Measurements from ENCODE around the gene SPAG8. TPM values are rescaled to one million over a fixed set of nuclear protein-coding genes. Genes with fewer than 3 reads are reported as not detected.

Gene SPAG8
- total RNA-seq, 2 experiments from 2014 or later: 2.0 to 2.2 TPM

DNA sequence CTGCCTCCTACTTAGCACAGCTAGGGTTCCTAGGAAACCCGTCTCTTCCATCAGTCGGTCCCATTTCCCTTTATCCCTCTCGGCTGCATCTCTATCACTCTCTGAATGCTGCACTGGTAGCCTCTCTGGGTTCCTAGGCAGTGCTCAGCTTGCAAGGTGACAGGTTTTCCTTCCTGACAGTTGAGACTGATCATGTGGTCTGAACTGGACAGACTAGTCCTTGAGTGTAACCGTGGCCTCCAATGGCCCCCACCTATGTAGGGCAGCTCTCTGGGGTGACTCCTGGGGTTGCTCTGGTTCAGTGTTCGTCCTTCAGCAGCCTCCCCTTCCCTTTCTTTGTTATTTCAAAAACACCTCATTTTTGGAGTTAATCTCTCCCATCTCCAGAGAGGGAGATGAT lies 20.8 kb upstream of the SPAG8 start:
- Mint-ChIP-seq H3K4me1 (peaks cover 16% of the 10 kb centered on the region), H3K27ac (no peak overlapping the region), H3K9me3 (no peaks in the 10 kb centered on the region), H3K4me3 (no peak overlapping the region), H3K36me3 (ENCODE audit: low read depth) (no peaks in the 10 kb centered on the region), H3K27me3 (peaks cover 3% of the 10 kb centered on the region)
- DNase-seq: no peak
- ChIA-PET CTCF (interaction anchor here (0.8 to 1.1 kb wide), 2 partner anchors 45 to 50 kb away, joined by 3 read pairs; no protein-coding TSS in a partner anchor), POLR2A (no interaction called here)

- Mint-ChIP-seq H3K27ac (no peak overlapping the region), H3K9me3 (no peaks in the 10 kb centered on the region), H3K4me3 (no peak overlapping the region), H3K4me1 (peaks cover 25% of the 10 kb centered on the region), H3K36me3 (ENCODE audit: low read depth) (no peaks in the 10 kb centered on the region), H3K27me3 (peaks cover 5% of the 10 kb centered on the region)
- CTCF ChIA-PET: interaction anchor here (0.7 kb wide), 1 partner anchor 41 kb away, joined by 3 read pairs; no protein-coding TSS in a partner anchor
- POLR2A ChIA-PET: interaction anchor here (1.0 kb wide), 1 partner anchor 17 kb away, joined by 3 read pairs; the partner anchor contains the start of gene HINT2
- no peak for DNase-seq
Measured at GRCh38 chr9:35831040-35831439, 19.0 kb upstream of the SPAG8 start.

GRCh38 chr9:35829764-35830096 lies 17.7 kb upstream of the SPAG8 start:
- no peak for DNase-seq
- H3K4me1 Mint-ChIP-seq: peaks cover 26% of the 10 kb centered on the region
- H3K36me3 Mint-ChIP-seq (ENCODE audit: low read depth): no peaks in the 10 kb centered on the region
- peak overlapping the region; percentile 79 for H3K4me3 Mint-ChIP-seq
- CTCF ChIA-PET: no interaction called here
- H3K27me3 Mint-ChIP-seq: peaks cover 5% of the 10 kb centered on the region
- POLR2A ChIA-PET: interaction anchor here (0.9 to 1.8 kb wide), 2 partner anchors 15 to 18 kb away, joined by 4 to 6 read pairs; partner anchors contain the start of genes HINT2 and SPAG8
- H3K9me3 Mint-ChIP-seq: no peaks in the 10 kb centered on the region
- H3K27ac Mint-ChIP-seq: peak overlapping the region; percentile 17

GRCh38 chr9:35829084-35829763 lies 17.2 kb upstream of the SPAG8 start, which contains the start of gene TMEM8B:
TMEM8B (plus strand) TSS chr9:35829228; CDS start chr9:35829448, 220 bp downstream.
- CTCF ChIA-PET: interaction anchor here (0.6 to 1.5 kb wide), 3 partner anchors 39 to 179 kb away, joined by 3 to 4 read pairs (median 3); partner anchors contain the start of gene SIT1
- Mint-ChIP-seq H3K4me3 (peak within 1 kb of the TSS; percentile 82), H3K36me3 (ENCODE audit: low read depth) (no peaks in the 10 kb centered on the region), H3K27ac (peak within 1 kb of the TSS; percentile 53), H3K27me3 (peaks cover 5% of the 10 kb centered on the region), H3K4me1 (peaks cover 23% of the 10 kb centered on the region), H3K9me3 (no peaks in the 10 kb centered on the region)
- POLR2A ChIA-PET: interaction anchor here (0.9 to 1.8 kb wide), 2 partner anchors 15 to 17 kb away, joined by 4 to 6 read pairs; partner anchors contain the start of genes HINT2 and SPAG8
- peak; percentile 94 for DNase-seq

- CTCF ChIA-PET: interaction anchor here (0.6 to 1.5 kb wide), 4 partner anchors 13 to 178 kb away, joined by 3 to 4 read pairs (median 3); partner anchors contain the start of gene SIT1
- peak; percentile 50 for DNase-seq
- H3K27ac Mint-ChIP-seq: peak within 1 kb of the TSS; percentile 53
- peaks cover 23% of the 10 kb centered on the region for H3K4me1 Mint-ChIP-seq
- no peaks in the 10 kb centered on the region for H3K9me3 Mint-ChIP-seq
- peaks cover 5% of the 10 kb centered on the region for H3K27me3 Mint-ChIP-seq
- peak within 1 kb of the TSS; percentile 82 for H3K4me3 Mint-ChIP-seq
- POLR2A ChIA-PET: interaction anchor here (0.9 to 1.8 kb wide), 2 partner anchors 14 to 17 kb away, joined by 4 to 6 read pairs; partner anchors contain the start of genes HINT2 and SPAG8
- H3K36me3 Mint-ChIP-seq (ENCODE audit: low read depth): no peaks in the 10 kb centered on the region
Measured at GRCh38 chr9:35828716-35829083, 16.6 kb upstream of the SPAG8 start, which contains the start of gene FAM221B. FAM221B (minus strand) TSS chr9:35828732; CDS start chr9:35826161, 2,571 bp downstream.

GRCh38 chr9:35827486-35827885 lies 15.4 kb upstream of the SPAG8 start:
- no peak for DNase-seq
- Mint-ChIP-seq H3K4me1 (peaks cover 23% of the 10 kb centered on the region), H3K27me3 (peaks cover 9% of the 10 kb centered on the region), H3K27ac (no peak overlapping the region), H3K4me3 (peak overlapping the region; percentile 31), H3K36me3 (ENCODE audit: low read depth) (no peaks in the 10 kb centered on the region), H3K9me3 (no peaks in the 10 kb centered on the region)
- POLR2A ChIA-PET: no interaction called here
- CTCF ChIA-PET: interaction anchor here (1.2 to 2.3 kb wide), 2 partner anchors 15 to 60 kb away, joined by 3 to 14 read pairs; partner anchors contain the start of gene SPAG8

DNA sequence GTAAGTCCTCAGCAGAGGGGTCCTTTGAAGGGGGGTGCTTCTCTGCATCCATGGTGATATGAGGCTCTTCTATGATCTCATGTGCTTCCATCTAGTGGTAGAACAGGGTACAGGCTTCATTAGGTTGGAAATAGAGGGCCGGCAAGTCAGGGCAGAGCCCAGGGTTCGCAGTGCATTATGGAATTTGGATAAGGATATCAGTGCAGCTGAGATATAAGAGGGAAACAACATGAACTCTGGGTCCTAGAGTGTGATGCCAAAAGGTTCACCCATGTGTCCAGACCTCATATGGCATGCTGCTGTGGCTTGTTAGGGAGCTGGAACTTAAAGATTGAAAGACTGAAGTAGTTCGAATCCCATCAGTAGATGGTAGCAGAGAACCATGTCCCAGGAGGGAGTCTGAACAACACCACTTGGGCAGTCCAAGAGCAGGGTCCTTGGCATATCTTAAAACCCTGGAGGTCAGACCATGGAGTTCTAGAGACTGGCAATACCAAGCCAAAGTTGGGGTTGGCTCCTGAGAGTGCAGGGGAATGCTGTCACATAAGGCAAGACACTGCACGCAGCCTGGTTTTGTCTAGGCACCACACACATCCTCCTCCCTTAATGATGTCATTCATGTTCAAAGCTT lies 14.1 kb upstream of the SPAG8 start:
- H3K36me3 Mint-ChIP-seq (ENCODE audit: low read depth): no peaks in the 10 kb centered on the region
- H3K4me3 Mint-ChIP-seq: no peak overlapping the region
- H3K9me3 Mint-ChIP-seq: no peaks in the 10 kb centered on the region
- peaks cover 9% of the 10 kb centered on the region for H3K27me3 Mint-ChIP-seq
- peak; percentile 31 for DNase-seq
- H3K27ac Mint-ChIP-seq: no peak overlapping the region
- POLR2A ChIA-PET: interaction anchor here (1.0 to 2.1 kb wide), 3 partner anchors 10 to 14 kb away, joined by 3 to 9 read pairs (median 6); partner anchors contain the start of genes HINT2 and SPAG8
- CTCF ChIA-PET: interaction anchor here (0.6 to 3.2 kb wide), 22 partner anchors 10 to 630 kb away, joined by 3 to 35 read pairs (median 4); partner anchors contain the start of genes GBA2, HINT2, RGP1 and SPAG8
- peaks cover 23% of the 10 kb centered on the region for H3K4me1 Mint-ChIP-seq

- H3K27ac Mint-ChIP-seq: no peak overlapping the region
- no peak for DNase-seq
- peaks cover 6% of the 10 kb centered on the region for H3K27me3 Mint-ChIP-seq
- POLR2A ChIA-PET: no interaction called here
- H3K4me3 Mint-ChIP-seq: no peak overlapping the region
- peaks cover 15% of the 10 kb centered on the region for H3K4me1 Mint-ChIP-seq
- H3K36me3 Mint-ChIP-seq (ENCODE audit: low read depth): no peaks in the 10 kb centered on the region
- CTCF ChIA-PET: no interaction called here
- no peaks in the 10 kb centered on the region for H3K9me3 Mint-ChIP-seq
Measured at GRCh38 chr9:35822926-35823325, 10.9 kb upstream of the SPAG8 start.

- POLR2A ChIA-PET: no interaction called here
- H3K27me3 Mint-ChIP-seq: peaks cover 7% of the 10 kb centered on the region
- peaks cover 9% of the 10 kb centered on the region for H3K4me1 Mint-ChIP-seq
- no peak overlapping the region for H3K4me3 Mint-ChIP-seq
- CTCF ChIA-PET: interaction anchor here (1.0 kb wide), 1 partner anchor 8 kb away, joined by 3 read pairs; the partner anchor contains the start of gene SPAG8
- no peak overlapping the region for H3K27ac Mint-ChIP-seq
- no peaks in the 10 kb centered on the region for H3K9me3 Mint-ChIP-seq
- no peaks in the 10 kb centered on the region for H3K36me3 Mint-ChIP-seq (ENCODE audit: low read depth)
- DNase-seq: no peak
Measured at GRCh38 chr9:35820076-35820475, 8.0 kb upstream of the SPAG8 start.

- ChIA-PET CTCF (no interaction called here), POLR2A (interaction anchor here (0.5 kb wide), 1 partner anchor 56 kb away, joined by 3 read pairs; no protein-coding TSS in a partner anchor)
- H3K27me3 Mint-ChIP-seq: peaks cover 7% of the 10 kb centered on the region
Measured at GRCh38 chr9:35818341-35818740, 6.3 kb upstream of the SPAG8 start.

DNA sequence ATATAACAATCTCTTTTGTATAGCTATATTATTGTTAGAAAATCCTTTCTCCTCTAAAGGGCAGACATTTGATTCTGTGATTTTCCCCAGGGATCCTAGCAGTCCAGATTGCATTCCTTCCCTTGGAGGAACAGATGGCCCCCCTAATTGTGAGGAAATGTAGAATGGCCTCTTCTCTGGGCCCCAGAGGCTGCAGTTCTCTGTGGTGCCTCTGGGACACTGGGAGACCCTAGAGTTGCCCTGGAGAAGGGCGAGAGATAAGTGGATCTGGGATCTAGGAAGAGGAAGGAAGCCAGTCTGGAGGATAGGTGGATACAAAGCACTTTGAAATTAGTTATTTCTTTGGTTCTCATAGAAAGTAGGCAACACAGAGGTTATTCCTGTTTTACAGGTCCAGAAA lies 4.6 kb upstream of the SPAG8 start:
- Mint-ChIP-seq H3K27me3 (peaks cover 4% of the 10 kb centered on the region), H3K4me1 (peaks cover 36% of the 10 kb centered on the region), H3K27ac (no peak overlapping the region), H3K9me3 (no peaks in the 10 kb centered on the region), H3K4me3 (no peak overlapping the region), H3K36me3 (ENCODE audit: low read depth) (peaks cover 7% of the 10 kb centered on the region)
- no peak for DNase-seq
- POLR2A ChIA-PET: no interaction called here
- CTCF ChIA-PET: no interaction called here

More at GRCh38 chr9:35818341-35818740, 6.3 kb upstream of the SPAG8 start:
- no peak for DNase-seq
- Mint-ChIP-seq H3K9me3 (no peaks in the 10 kb centered on the region), H3K27ac (no peak overlapping the region), H3K4me3 (no peak overlapping the region), H3K36me3 (ENCODE audit: low read depth) (no peaks in the 10 kb centered on the region), H3K4me1 (peaks cover 19% of the 10 kb centered on the region)

DNA sequence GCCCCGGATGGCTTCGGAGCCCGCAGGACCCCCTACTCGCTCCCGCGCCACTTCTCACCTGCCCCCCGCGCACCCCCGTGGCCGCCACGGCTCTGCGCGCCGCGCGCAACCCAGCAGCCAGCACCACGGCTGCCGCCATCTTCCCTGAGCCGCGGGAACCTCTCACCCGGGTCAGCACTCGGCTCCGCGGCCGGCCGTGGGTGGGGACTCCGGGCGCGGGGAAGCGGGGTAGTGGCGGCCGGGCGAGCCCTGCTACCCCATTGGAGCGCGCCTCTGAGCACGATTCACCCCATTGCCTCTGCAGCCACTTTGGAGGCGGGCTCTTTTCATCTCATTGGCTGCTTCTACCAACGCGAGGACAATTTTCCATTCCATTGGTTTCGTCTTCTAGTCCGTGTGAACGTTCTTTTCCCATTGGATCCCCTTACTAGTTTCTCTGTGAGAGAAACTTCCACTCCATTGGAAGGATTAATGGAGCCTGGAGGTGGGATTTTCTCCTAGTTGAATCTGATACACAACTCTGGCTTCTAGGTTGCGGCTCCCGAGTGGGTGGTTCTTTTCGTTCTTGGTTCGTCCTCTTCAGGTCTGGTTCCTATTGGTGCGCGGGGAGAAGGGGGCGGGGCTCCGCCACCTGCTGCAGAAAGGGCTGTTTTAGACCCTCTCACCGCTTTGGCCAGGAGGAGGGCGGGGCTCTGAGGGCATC lies 2.9 kb upstream of the SPAG8 start, which contains the start of gene HINT2:
Gene HINT2 (minus strand): TSS at position 202 of the 703 bp plus-strand sequence. CDS start 63 bp downstream, at position 139.
- Mint-ChIP-seq H3K4me3 (peak within 1 kb of the TSS; percentile 87), H3K36me3 (ENCODE audit: low read depth) (peaks cover 7% of the 10 kb centered on the region), H3K4me1 (peaks cover 45% of the 10 kb centered on the region), H3K27me3 (peaks cover 4% of the 10 kb centered on the region), H3K9me3 (no peaks in the 10 kb centered on the region), H3K27ac (peak within 1 kb of the TSS; percentile 92)
- CTCF ChIA-PET: interaction anchor here (0.8 to 1.7 kb wide), 10 partner anchors 11 to 168 kb away, joined by 3 to 12 read pairs (median 4); partner anchors contain the start of genes CCDC107, GBA2, RGP1 and RMRP
- DNase-seq: peak; percentile 99
- POLR2A ChIA-PET: interaction anchor here (0.8 to 1.6 kb wide), 17 partner anchors 9 to 376 kb away, joined by 3 to 9 read pairs (median 5); partner anchors contain the start of genes ARHGEF39, CCDC107, CLTA and CREB3

Measured in activated CD4-positive, alpha-beta memory T cell treated with anti-CD3 and anti-CD28 coated beads, Interleukin-2, amount 10 ng/mL, durations not matched to agents 7 days and 5 days (primary cell).